Globus pallidus (tissue), 1 donor: Measurements from ENCODE around the gene COLEC12.
"Not testable (repeated sequence)": the region's sequence is repeated elsewhere in the genome, so short reads cannot be mapped to it uniquely, and the experiment has no call there.

ENCODE experiments used
- DNase-seq: peaks from one replicate; pipeline ENCODE4 v3.0.0-alpha.2; 2015; ENCODE audit warnings: low spot score

The COLEC12 gene

DNA sequence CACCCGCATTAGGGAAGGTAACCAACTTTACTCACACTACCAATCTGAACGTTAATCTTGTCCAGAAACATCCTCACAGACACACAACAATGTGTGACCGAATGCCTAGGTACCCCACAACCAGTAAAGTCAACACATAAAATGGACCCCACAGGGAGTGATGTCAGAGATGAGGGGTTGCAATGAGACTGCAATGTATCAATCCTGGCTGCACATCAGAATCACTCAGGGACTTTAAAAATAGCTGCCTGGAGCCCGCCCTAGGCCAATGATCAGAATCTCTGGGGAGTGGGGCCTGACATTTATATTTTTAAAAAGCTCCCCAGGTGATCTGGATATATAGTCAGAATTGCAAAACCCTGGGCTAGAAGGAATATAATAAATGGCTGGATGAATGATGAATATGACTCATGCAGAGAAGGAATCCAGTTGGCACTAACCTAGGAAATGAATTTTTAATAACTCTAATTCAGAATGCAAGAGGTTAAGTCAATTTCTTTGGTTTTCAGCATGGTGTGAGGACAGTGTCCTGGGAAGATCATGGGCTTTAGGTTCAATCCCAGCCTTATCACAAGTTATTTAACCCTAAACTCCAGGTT lies 92.8 kb downstream of the COLEC12 start:
- no peak for DNase-seq

DNA sequence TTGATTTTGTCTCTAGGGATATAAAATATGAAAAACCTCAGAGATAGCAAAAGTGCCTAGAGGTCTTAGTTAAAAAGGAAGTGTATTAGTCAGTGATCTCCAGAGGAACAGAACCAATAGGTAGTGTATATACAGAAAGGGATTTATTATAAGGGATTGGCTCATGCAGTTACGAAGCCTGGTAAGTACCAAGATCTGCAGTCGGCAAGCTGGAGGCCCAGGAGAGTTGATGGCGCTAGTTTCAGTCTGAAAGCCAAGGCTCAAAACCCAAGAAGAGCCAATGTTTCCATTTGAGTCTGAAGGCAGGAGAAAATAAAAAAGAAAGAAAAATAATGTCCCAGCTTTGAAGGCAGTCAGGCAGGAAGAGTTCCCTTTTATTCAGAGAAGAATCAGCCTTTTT lies 93.3 kb downstream of the COLEC12 start:
- DNase-seq = no peak

DNA sequence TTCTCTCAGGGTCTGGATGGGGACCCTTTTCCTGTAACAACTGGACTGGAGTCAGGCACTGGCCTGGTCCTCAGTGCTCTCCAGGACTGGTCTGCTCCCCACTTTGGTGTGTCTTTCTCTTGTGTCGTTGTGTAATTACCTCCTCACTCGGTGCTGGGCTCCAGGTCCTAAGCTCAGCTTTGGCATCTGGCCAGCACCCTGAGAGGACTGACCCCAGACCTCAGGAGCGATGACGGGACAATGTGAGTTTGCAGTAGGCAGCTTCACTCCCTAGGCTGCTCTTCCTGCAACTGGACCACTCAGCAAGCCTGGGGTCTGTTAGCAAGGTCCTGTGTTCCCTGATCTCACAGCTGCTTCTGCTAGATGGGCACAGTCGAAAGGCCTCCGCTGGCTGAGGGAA lies 93.8 kb downstream of the COLEC12 start:
- DNase-seq = no peak

DNA sequence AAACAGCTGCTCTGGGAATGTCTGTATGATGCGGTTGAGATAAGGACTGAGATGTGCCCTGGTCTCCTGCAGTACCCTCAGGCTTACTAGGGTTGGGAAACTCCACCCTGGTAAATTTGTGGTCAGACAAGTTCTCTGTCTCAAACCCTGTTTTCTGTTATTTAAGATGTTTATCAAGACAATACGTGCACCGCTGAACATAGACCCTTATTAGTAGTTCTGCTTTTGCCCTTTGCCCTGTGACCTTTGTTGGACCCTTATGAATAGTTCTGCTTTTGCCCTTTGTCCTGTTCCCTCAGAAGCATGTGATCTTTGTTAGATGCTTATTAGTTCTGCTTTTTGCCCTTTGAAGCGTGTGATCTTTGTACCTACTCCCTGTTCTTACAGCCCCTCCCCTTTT lies 95.5 kb downstream of the COLEC12 start:
- DNase-seq = not testable (repeated sequence)

DNA sequence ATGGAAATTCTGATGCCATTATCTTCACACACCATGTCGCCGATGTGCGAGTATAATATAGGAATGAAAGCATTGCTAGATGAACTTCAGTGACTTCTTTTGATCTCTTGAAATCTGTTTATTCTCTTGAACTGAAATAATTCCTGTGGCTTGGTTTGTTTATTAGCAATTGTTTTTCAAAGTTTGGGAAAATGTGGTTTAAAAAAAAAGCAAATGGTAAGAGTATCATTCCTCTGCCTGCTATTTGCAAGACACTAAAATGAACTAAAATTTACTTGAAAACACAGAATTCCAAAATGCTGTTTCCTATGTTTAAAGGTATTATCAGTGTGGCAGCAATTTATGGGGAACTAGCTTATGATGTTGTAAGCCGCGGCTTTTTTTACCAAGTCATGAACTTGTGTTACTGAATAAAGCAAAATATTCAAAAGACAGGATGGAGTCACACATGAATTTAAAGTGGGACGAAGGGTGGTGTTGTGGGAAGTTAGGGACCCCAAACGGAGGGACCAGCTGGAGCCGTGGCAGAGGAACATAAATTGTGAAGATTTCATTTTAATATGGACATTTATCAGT lies 96.4 kb downstream of the COLEC12 start:
- no peak for DNase-seq

DNA sequence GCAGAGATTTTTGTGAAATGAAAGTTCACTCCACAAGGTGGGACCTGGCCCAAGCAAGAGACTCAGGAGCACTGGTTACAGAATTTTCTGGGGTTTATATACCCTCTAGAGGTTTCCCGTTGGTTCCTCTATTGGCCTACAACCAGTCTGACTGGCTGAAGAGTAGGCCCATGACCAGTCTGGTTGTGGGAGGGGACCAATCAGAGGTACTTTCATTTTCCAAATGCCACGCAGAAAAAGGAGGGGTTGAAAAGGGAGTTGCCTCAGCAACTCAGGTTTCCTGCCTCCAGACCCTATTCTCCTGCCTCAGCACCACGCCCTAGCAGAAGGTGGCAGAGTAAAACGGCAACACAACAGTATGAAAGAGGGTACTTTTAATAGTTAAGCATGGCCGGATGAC lies 98.4 kb downstream of the COLEC12 start:
- no peak for DNase-seq

DNA sequence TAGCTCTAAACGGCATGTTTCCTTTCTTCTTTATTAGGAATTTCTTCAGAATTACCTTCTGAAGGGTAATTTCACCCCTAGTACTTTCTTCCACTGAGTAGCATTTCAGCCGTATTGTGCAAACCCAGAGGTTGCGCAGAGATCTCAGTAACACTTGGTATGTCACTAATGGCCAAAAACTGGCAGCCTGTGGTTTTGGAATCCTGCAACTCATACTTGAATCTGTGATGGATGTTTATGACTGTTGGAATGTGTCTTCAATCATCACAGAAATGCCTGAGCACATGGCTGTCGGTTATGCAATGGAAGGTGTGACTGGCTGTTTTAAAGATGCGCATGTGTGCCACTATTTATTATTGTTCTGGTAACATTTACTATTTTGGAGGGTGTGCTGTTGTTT lies 100.0 kb downstream of the COLEC12 start:
- no peak for DNase-seq

DNA sequence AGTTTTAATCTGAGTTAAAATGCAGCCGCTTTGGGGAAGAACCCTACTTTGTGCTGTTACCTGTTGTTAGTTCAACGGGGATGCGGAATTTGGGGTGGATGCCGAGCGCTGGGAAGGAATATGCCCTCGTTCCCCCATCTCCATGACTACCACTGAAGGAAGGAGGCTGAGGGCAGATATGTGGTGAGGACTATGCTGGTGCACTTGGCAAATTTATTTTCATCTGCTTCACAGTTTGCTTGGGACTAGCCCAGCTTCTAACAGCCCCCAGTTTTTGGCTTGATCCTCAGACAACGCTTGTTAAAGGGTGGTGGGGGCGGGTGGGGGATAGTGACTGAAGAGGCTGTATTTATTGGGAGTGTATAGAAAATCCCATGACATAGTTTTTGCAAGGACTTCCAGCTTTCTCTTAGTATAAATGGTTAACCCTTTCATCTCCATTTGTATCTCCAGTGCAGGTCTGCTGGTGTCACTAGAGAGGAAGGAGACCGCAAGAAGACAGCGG lies 100.8 kb downstream of the COLEC12 start:
- DNase-seq = no peak

DNA sequence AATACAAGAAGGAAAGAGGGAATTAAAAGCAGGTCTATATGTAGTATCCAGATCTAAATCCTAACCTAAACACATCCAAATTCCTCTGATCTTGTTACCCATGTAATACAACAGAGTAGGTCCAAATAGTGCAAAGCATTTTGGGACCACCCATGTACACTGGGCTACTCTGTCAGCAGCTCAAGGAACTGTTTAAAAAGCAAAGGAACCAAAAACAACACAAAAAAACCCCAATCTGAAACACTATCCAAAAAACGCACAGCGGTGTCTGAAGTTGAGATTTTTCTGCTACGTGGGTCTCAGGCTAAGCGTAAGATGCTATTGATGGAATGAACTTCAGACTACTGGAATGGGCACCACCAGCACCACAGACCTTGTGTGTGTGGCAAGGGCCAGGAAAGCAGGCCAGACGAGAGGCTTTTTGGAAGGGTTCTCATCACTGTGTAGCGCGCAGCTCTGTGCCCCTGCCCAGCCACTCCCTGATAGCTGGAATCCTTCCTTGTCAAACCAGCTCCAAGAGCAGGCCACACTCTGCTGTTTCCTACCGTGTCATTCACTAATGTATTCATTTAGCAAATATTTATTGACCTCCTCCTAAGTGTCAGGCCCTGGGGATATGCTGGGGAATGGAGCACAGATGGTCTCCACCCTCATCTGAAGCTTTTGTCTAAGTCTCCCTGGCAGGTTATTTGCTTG lies 101.4 kb downstream of the COLEC12 start:
- DNase-seq = no peak

DNA sequence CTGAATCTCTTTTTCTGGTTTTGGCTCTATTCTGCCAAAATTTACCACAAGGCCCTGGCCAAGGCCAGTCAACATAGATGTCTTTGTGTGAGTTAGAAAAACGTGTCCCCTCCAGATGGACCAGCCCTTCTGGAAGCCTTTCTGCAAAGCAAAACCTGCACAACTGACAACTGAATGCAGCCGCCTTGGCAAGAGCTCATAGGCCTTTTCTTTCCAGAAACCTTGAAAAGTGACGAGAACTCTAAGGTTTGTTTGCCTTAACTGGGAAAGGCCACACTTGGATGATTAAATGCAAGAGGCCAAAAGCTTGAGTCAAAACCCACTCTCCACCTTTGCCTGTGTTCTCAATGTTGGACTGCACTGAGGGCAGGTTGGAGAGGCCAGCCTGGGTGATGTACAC lies 103.9 kb downstream of the COLEC12 start:
- DNase-seq = no peak

DNA sequence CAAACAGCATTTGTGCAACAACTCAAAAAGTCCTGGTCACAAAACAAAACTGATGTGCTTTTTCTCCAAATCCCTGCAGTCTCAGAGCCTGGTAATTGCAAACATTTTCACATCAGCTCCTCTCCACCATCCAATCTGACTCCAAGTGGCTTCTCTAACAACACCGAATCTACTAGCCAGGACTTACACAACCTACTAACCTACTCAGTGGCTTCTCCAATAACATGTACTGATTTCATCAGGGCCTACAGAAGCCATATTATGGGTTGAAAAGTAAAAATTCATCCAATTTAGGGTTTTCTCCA lies 104.3 kb downstream of the COLEC12 start:
- DNase-seq = no peak

DNA sequence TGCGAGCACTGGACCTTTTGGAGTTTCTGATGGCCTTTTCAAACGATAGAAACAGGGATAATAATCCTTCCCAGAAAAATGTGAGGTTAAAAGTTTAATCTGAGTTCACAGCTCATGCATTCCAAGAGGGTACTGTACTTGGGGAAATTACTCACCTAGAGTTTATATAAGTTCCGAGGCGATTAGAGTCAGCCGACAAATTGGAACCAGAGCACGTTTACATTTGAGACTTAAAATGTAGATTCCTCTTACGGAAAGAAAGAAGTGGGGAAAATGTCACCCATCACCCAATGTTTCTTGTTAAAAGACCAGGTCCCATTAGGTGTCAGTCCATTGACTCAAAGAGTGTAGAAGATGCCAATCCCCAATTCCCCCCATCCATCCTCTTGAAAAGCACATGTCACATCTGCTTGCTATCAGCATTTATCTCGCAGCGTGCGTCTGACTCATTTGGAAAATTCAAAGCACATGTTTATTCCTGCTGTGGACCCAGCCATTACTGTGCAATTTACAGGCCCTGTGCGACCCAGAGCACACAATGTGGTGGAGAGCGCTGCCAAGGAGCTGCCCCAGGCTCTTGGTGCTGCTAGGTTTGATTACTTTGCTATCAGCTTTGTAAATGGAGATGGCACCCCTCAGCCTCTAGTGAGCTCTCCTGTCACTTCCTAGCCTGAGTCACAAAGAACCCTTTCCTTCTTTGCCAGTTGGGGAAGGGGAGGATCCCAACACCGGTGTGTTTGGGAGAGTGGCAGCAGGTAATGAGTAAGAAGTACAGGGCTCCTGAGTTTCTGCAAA lies 104.8 kb downstream of the COLEC12 start:
- DNase-seq = no peak

DNA sequence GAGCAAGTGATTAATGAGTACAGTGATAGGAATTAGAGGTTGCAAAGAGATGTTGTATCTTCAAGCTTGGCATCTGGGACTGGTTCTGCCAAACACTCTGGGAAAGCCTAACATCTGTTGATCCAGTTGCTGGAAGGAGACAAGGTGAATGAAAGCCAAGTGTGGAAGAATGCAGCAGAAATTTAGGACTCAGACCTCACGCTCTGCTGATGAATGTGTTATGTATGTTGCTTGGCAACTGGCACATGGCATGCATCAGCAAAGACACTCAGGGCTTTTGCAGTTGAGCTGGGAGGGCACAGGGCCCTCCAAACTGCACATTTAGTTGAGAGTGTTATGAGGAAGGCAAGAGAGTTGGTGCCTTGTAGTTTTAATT lies 105.5 kb downstream of the COLEC12 start:
- no peak for DNase-seq

DNA sequence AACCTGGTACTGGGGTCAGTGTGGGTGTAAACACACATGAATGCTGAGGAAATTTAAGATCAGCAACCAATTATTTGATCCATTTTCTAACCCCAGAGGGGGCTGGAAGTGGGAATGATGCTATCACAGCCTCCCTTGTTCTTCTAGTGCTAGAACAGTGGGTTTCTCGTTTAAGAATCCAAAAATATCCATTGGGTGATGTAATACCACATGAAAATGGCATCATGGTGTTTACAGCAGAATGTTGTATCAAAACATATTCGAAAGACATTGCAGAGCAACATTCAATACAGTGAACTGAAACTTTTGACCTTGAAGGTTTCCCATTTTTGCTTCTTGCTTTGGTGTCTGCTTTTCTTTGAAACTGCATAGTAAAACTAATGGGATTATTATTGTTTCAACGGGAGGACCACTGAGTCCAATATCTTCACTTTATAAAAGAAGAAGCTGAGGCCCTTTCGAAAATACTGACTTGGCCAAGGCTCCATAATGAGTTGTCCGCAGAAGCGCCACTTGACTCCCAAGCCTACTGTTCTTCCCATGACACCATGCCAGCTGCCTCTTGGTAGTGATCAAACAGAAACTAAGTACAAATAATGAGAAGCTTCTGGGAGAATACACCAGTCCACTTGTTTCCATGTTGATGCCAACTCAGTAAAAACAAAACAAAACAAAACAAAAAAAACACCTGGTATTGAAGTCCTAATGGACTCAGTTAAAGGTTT lies 106.1 kb downstream of the COLEC12 start:
- DNase-seq = no peak

DNA sequence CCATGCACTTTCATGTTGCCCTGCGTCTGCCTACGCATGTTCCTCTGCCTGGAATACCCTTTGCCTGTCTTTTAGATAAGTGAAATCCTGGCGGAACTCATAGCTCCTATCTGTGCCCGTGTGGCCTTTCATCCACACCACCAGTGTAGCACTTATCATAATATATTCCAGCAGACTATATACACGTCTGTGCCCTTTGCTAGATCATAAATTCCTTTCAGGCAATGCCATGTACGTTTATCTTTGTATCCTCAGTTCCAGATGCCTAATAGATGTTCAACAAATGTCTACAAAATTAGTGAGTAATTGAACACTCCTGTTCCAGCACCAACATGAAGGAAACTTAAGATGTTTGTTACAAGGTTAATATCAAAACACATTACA lies 106.9 kb downstream of the COLEC12 start:
- no peak for DNase-seq

DNA sequence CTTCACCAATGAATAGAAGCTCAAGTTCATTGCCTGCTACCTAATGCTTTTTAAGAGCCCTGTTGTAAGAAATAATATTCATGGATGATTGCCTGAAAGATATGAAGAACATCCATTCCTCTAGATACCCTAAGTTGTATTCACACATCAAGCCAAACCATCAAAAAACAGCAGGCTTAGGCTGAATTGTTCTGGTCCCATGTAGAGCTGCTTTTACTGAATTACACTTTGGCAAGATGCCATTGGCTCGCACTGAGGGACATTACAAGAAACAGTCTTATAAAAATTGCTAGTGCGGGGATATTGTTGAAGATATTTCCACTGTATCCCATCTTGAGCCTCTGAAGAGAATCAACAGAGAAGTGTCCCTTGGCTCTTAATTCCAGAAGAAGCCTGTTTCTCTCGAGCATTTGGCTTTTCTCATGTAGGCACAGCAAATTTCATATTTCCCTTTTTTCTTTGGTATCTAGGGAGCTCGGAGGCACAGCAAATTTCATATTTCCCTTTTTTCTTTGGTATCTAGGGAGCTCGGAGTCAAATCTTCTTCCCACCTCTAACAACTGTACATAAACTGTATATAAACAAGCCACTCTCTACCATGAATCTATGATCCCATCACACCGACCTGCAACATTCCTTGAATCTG lies 107.5 kb downstream of the COLEC12 start:
- no peak for DNase-seq

DNA sequence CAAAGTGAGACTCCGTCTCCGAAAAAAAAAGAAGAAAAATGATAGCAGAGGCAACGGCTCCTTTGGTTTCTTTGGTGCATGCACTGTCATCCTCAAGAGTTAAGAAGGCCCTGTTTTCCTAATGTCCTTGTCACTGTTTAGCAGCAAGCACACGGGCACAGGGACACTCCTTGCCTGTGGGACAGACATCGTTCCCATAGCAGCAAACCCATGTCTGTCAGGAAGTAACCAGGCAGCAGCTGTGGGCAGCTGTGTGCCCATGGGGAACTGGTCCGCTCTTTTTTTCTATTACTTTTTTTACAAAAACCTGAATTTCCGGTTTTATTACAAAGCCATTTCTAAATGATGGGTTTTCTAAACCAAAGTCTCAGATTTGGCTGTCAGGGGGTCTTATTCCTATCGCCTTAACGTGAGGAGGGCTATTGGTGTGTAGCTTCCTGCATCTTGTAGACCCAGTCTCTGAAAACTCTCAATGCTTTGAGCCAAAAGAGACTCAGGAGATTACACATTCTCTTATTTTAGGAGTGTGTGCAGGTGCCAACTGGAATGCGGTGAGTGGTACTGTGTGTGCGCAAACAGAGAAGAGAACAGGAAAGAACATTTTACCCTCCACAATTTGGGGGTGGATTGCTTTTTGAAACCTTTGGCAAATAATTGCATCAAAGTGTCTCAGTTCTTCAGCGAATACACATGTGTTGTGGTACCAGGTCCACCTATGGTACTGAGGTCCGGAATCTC lies 109.6 kb downstream of the COLEC12 start:
- no peak for DNase-seq

DNA sequence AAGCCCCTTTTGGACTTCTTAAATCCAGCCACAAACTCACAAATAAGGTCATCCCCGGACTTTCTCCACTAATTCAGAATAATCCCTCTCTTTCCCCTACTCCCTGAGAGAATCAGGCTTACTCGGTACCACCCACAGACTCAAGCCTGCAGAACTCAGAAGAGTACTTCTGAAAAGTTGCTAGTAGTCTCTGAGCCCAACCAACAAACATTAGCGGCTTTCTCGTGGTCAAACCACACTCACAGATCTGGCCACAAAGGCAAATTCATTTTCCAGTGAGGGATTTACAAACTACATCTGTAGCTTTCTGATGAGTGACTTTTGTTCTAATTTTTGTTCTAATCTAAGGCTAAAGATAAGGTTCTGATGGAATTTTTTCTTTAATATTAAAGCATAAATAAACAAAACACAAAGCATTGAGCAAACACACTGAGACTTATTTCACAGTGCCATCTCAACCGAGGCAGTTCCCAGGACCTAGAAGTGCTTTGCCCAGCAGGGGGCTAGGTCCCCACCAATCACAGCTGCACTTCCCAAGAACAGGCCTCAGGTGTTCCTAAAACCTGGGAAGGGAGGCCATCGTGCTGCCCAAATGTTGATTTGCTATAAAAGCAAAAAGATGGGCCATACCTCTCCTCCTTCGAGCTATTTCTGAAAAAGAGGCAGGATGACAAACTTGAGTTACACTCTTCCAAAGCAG lies 110.7 kb downstream of the COLEC12 start:
- DNase-seq = no peak

DNA sequence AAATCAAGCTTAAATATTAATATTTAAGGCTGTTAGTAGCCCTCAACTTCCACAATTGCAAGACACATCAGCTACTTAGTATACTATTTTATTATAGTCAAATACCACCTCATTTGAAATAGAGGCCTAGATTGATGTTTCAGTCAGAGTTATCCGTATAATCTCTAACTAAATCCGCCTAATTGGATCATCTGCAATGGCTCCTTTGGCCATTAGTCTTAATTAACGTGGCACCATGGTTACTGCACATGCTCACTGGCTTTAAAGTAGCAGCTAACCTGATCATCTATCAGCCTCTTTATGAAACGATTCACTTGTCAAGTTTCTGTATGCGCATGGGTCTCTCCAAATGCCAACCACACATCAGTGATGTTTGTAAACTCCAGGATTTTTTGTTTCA lies 112.3 kb downstream of the COLEC12 start:
- DNase-seq = no peak

DNA sequence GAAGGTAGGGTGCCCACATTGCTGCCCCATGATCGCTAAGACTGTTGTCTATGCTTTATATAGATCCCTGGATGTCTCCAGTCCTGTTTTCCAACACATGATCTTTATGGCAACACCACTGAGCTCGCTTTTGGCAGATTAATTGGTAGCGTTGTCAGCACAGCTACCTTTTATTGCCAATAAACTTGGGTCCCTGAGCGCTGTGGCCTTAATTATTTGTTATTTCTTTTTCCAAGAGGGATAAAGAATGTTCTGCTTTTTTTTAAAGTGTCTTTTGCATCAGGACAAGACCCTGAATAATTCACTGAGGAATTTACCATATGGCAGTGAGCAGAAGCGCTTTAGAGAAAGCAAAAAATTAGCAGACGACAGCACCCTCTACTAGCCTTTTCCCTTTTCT lies 113.5 kb downstream of the COLEC12 start:
- DNase-seq = no peak

DNA sequence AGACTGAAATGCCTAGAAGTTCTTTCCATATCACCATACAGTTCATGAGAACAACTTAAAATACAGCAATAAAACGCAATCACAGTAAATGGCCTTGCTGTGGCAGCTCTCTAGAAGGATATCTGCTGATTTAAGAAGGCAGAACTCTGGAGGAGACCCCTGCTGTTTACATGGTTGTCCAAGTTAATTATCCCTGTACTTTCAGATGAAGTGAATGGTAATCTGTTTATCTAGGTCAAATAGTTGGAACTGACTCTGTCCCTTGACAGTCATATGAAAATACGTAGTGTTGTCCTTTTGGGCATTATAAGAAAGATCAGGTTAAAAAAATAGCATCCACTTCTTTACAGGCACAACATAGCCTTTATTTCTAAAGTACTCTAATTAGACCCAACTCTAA lies 115.6 kb downstream of the COLEC12 start:
- no peak for DNase-seq
